ENCODE data around the gene KCNJ5. TPM values are rescaled to one million over a fixed set of nuclear protein-coding genes. Genes with fewer than 3 reads are reported as not detected.

KCNJ5 gene
- total RNA-seq, 2 donors from 2014 or later, result 0.60 to 1.1 TPM

DNA sequence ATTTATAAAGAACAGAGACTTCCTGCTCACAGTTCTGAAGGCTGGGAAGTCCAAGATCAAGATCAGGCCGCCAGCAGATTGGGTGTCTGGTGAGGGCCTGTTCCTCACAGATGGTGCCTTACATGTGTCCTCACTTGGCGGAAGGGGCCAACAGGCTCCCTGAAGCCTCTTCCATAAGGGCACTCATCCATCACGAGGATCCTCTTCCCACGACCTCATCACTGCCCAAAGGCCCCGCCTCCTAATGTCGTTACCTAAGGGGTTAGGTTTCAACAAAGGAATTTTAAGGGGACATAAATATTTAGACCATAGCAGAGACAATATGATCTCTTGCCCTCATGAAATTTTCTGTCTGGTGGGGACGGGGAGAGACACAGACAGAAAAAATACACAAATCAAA, 32.9 kb downstream of the KCNJ5 start:
- TF ChIP-seq, protein P1, sequence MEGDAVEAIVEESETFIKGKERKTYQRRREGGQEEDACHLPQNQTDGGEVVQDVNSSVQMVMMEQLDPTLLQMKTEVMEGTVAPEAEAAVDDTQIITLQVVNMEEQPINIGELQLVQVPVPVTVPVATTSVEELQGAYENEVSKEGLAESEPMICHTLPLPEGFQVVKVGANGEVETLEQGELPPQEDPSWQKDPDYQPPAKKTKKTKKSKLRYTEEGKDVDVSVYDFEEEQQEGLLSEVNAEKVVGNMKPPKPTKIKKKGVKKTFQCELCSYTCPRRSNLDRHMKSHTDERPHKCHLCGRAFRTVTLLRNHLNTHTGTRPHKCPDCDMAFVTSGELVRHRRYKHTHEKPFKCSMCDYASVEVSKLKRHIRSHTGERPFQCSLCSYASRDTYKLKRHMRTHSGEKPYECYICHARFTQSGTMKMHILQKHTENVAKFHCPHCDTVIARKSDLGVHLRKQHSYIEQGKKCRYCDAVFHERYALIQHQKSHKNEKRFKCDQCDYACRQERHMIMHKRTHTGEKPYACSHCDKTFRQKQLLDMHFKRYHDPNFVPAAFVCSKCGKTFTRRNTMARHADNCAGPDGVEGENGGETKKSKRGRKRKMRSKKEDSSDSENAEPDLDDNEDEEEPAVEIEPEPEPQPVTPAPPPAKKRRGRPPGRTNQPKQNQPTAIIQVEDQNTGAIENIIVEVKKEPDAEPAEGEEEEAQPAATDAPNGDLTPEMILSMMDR (conservative IDR thresholded peaks at IDR 0.05), result no peak
- Mint-ChIP-seq H3K4me3 (no peak overlapping the region), H3K4me1 (peaks cover 8% of the 10 kb centered on the region), H3K27me3 (ENCODE audit: insufficient read depth) (peaks cover 26% of the 10 kb centered on the region), H3K36me3 (ENCODE audit: low read depth) (no peaks in the 10 kb centered on the region), H3K27ac (no peak overlapping the region), H3K9me3 (no peaks in the 10 kb centered on the region)
- no peaks in the 10 kb centered on the region for H3K36me3 ChIP-seq (ENCODE audit: control insufficient read depth, insufficient read depth, low read length)
- H3K9me3 ChIP-seq (ENCODE audit: control insufficient read depth, low read length), result no peaks in the 10 kb centered on the region
- H3K4me3 ChIP-seq (ENCODE audit: low read length), result no peak overlapping the region
- no peak for DNase-seq
- H3K27me3 ChIP-seq (ENCODE audit: control insufficient read depth, insufficient read depth, low read length, poor library complexity, severe bottlenecking), result no peaks in the 10 kb centered on the region
- WGBS, 2 experiments (ENCODE audit: insufficient coverage in 1 of 2, insufficient read length in 1 of 2), result 80 to 94% methylated on average over 3 to 7 of the region's 7 CpGs
- H3K4me1 ChIP-seq (ENCODE audit: control insufficient read depth, insufficient read depth, low read length), result no peaks in the 10 kb centered on the region
- H3K27ac ChIP-seq (ENCODE audit: low read depth, low read length), result no peak overlapping the region
- H3K9ac ChIP-seq (ENCODE audit: extremely low read depth, low read length, poor library complexity, severe bottlenecking), result no peak overlapping the region

DNA sequence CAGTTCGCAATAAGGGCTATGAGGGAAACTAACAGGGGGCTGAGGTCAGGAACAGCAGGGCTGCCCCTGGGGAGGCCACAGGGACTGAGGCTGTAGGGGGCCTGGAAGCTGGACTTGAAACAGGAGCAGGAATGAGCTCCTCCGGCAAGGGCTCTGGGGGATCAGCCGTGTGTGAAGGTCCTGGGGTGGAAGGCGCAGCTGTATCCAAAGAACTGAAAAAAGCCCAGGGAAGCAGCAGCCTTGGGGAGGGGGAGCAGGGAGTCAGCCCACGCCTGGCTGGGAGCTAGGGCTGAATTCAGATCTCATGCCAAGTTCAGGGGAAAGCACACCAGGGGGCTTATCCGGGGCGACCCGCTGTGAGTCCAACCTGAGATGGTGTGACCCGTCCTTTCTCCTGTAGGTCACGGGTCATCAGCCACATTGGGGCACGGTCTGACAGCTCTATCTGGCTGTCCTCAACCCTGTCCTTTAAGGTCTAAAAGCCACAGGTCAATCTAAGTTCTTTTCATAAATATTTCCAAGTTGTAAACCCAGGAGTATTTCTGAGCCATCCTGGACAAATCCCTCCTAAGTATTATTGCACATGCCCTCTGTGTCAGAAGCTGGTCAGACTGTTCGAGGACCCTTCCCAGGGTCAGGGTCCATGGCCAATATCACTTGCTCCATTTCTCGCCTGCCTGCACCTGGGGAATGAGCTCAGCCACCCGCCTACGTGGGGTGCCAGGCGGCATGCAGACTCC, 33.5 kb downstream of the KCNJ5 start:
- H3K9ac ChIP-seq (ENCODE audit: extremely low read depth, low read length, poor library complexity, severe bottlenecking), result no peak overlapping the region
- peak; percentile 52 for DNase-seq
- no peaks in the 10 kb centered on the region for H3K9me3 ChIP-seq (ENCODE audit: control insufficient read depth, low read length)
- no peak overlapping the region for H3K4me3 ChIP-seq (ENCODE audit: low read length)
- WGBS, 2 experiments (ENCODE audit: insufficient coverage in 1 of 2, insufficient read length in 1 of 2), result 80% methylated on average over 14 to 16 of the region's 16 CpGs
- Mint-ChIP-seq H3K4me3 (no peak overlapping the region), H3K27ac (no peak overlapping the region), H3K27me3 (ENCODE audit: insufficient read depth) (peaks cover 29% of the 10 kb centered on the region), H3K36me3 (ENCODE audit: low read depth) (no peaks in the 10 kb centered on the region), H3K9me3 (no peaks in the 10 kb centered on the region), H3K4me1 (peaks cover 8% of the 10 kb centered on the region)
- H3K27ac ChIP-seq (ENCODE audit: low read depth, low read length), result no peak overlapping the region
- TF ChIP-seq, protein P1 (conservative IDR thresholded peaks at IDR 0.05), result no peak
- no peaks in the 10 kb centered on the region for H3K4me1 ChIP-seq (ENCODE audit: control insufficient read depth, insufficient read depth, low read length)
- H3K36me3 ChIP-seq (ENCODE audit: control insufficient read depth, insufficient read depth, low read length), result no peaks in the 10 kb centered on the region
- H3K27me3 ChIP-seq (ENCODE audit: control insufficient read depth, insufficient read depth, low read length, poor library complexity, severe bottlenecking), result no peaks in the 10 kb centered on the region

DNA sequence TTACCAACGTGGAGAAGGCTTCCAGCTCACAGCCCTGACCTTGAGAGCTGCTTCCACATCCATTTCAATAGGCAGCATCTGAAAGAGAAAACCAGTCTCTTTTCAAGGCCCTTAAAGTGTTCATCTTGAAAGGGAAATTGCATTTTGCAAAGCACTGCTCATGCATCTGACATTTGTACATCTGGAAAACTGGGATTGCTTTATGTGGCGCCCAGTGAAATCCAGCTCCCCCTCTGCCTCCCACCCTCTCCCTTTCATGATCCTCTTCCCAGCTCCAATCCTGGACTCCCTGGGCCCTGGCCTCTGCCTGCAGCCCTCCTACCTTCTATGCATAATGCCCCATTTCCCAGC, 34.1 kb downstream of the KCNJ5 start:
- Mint-ChIP-seq H3K27me3 (ENCODE audit: insufficient read depth) (peaks cover 30% of the 10 kb centered on the region), H3K9me3 (no peaks in the 10 kb centered on the region), H3K4me3 (no peak overlapping the region), H3K4me1 (peaks cover 8% of the 10 kb centered on the region), H3K36me3 (ENCODE audit: low read depth) (no peaks in the 10 kb centered on the region), H3K27ac (no peak overlapping the region)
- H3K9ac ChIP-seq (ENCODE audit: extremely low read depth, low read length, poor library complexity, severe bottlenecking), result no peak overlapping the region
- H3K36me3 ChIP-seq (ENCODE audit: control insufficient read depth, insufficient read depth, low read length), result no peaks in the 10 kb centered on the region
- H3K9me3 ChIP-seq (ENCODE audit: control insufficient read depth, low read length), result no peaks in the 10 kb centered on the region
- H3K27me3 ChIP-seq (ENCODE audit: control insufficient read depth, insufficient read depth, low read length, poor library complexity, severe bottlenecking), result no peaks in the 10 kb centered on the region
- no peak overlapping the region for H3K4me3 ChIP-seq (ENCODE audit: low read length)
- 54 to 55% methylated on average over 2 of the region's 2 CpGs for WGBS, 2 experiments (ENCODE audit: insufficient coverage in 1 of 2, insufficient read length in 1 of 2)
- H3K4me1 ChIP-seq (ENCODE audit: control insufficient read depth, insufficient read depth, low read length), result no peaks in the 10 kb centered on the region
- TF ChIP-seq, protein P1 (conservative IDR thresholded peaks at IDR 0.05), result no peak
- DNase-seq, result peak; percentile 36
- H3K27ac ChIP-seq (ENCODE audit: low read depth, low read length), result no peak overlapping the region
